SIG-M5 (cell line): Measurements from ENCODE around the gene SLC22A31.
"Not testable (repeated sequence)": the region's sequence is repeated elsewhere in the genome, so short reads cannot be mapped to it uniquely, and the experiment has no call there.

Experiments
- DNase-seq: peaks from one replicate; lab custom pipeline; 2025; lab: John Stamatoyannopoulos, UW

The SLC22A31 gene

DNA sequence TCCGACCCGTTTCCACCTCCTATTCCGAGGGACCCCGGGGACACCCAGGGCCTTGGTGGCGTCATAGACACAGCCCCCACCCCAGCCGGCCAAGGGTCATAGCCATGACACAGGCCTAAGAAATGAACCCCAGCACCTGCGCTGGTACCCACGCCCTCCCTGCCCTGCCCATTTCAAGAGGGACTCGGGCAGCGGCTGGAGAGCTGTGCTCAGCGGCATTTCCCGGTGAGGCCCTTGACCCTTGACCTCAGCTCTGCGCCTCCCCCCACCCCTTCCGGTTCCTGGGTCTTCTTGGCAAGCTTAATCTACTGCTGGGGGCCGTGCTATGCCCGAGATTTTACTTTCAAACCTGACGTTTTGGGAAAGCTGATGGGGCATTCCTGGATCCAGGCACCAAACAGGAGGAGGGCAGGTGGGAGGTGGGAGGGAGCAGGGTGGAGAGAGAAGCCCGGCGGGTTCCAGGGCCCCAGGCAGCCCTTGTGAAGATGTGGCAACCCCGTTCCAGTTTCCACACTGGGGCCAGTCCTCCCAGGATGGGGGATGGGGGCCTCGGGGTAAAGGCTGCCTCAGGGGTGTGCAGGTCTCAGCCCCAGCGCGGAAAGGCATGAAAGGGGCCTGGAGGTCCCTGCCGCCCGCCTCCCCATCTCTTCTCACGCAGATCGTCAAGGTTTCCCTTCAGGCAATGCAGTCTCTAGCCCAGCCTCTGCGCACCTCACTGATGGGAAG is at the start of gene SLC22A31:
TSS of gene SLC22A31 (minus strand) at position 414 of the 726 bp plus-strand sequence. CDS start at position 378, 36 bp downstream.
- no peak for DNase-seq

DNA sequence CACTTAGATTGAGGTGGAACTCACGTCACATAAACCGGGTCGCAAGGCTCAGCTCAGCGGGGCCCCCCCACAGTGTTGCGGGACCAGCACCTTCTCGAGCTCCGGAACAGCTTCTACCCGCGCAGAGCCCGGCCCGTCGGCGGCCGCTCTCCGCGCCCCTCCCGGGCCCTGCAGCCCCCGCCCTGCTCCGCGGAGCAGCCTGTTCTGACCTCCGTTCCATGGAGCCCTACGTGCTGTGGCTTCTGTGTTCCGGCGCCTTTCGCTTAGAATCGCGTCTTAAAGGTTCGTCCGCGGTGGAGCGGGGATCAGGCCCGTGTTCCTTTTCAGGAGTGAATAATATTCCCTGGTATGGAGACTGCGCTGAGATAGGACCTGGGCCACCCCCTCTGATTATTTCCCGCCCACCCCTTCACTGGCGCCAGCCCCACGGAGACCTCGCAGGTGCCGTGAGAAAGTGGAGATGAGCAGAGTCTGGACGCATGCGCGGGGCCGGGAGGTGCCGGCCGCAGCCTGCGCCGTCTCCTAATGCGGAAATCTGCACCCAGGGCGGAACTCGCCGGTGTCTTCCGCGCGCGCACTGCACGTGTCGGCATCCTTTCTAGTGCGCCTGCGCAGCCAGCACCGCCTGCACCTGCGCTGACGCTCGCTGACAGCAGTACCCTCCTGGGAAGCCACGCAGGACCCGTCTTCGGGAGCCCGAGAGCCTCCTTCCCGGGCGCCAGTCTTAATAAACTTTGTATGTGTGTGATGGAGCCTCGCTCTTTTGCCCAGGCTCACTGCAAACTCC is 48.1 kb upstream of the SLC22A31 start:
- DNase-seq, result no peak

DNA sequence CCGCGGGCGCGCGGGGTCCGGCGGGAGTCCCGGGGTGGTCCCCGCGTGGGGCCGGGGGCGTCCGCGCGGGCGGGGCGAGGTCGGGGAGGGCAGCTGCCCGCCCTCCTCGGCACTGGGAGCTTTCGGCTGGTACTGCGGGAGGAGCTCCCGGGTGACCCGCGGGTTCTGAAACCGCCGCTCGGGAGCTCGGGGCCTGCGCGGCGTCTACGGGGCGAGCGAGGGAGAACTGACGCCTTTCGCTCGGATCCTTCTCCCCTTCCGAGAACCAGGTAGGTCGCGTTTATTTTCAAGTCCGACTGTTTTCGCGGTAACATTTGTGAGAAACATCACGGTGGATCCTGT is 47.4 kb upstream of the SLC22A31 start:
- DNase-seq, result not testable (repeated sequence)

DNA sequence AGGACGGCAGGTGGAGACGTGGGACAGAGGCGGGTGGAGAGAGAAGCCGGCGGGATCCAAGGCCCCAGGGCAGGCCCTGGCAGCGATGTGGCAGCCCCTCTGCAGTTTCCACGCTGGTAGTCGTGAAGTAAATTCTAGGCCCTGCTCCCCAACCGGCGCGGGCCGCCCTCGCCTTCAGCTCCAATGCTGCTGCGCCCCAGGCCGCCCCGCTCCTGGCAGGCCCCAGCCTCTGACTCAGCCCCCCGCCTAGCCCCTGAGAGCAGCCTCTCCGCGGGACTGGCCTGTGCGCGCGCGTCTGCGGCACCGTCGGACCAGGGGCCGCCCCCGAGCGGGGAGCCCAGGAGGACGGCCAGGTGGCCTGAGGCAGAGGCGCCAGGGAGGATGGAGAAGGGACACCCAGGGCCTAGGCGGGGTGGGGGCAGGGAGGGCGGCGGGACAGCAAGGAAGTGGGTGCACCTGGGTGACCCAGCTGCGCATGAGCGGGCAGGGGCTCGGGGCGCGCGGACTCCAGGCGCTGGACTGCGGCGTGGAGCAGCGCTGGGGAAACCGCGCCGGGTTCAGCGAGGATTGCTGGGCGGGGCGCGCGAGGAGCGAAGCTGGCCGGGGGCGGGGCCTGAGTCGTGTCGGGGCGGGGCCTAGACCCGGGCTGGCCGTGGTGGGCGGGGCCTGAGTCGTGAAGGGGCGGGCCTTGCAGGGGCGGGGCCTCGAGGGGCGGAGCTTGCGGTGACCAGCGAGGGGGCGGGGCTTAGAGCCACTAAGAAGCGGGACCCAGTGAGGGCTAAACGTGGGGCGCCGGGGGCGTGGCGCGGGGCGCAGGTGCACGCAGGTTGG is 46.8 kb upstream of the SLC22A31 start:
- no peak for DNase-seq

DNA sequence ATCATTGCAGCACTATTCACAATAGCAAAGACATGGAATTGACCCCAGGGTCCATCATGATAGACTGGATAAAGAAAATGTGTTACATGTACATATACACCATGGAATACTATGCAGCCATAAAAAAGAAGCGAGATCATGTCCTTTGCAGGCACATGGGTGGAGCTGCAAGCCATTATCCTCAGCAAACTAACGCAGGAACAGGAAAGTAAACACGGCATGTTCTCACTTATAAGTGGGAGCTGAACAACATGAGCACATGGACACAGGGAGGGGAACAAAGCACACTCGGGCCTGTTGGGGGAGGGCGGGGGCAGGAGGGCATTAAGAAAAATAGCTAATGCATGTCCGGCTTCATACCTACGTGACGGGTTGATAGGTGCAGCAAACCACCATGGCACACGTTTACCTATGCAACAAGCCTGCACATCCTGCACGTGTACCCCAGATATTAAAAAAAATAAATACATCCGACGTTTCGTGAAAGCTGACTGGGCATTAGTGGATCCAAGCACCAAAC is 46.1 kb upstream of the SLC22A31 start:
- no peak for DNase-seq

DNA sequence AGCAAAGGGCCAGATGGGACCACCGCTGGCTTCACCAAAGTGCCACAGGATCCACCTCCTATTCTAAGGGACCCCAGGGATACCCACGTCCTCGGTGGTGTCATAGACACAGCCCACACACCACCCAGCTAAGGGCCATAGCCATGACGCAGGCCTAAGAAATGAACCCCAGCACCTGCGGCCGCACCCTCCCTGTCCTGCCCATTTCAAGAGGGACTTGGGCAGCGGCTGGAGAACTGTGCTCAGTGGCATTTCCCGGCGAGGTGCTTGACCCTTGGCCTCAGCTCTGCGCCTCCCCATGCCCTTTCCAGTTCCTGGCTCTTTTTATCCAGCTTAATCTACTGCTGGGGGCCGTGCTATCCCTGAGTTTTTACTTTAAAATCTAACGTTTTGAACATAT is 44.4 kb upstream of the SLC22A31 start:
- no peak for DNase-seq

DNA sequence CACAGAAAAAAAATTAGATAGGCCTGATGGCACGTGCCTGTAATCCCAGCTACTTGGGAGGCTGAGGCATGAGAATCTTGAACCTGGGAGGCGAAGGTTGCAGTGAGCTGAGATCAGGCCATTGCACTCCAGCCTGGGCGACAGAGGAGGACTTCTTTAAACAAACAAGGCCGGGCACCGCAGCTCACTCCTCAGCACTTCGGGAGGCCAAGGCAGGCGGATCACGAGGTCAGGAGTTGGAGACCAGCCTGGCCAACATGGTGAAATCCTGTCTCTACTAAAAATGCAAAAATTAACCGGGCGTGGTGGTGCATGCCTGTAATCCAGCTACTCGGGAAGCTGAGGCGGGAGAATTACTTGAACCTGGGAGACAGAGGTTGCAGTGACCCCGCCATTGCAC is 43.9 kb upstream of the SLC22A31 start:
- not testable (repeated sequence) for DNase-seq

DNA sequence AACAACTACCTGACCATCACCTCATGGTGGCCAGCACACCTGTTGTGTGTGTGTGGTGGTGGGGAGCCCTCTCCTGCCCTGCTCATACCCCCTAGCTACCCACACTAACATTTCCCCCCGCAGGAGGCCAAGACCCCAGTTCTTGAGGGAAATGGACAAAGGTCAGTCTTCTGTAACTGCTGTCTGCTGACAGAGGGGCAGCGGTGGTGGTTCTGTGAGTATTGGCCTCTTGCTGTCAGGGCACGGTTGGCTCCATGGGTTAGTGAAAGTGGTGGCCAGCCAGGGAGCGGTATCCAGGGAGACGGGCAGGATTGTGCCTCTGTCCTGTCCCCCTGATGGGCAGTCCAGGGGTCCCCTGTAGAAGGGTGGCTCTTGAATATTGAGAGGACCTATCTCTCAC is 43.3 kb upstream of the SLC22A31 start:
- no peak for DNase-seq

DNA sequence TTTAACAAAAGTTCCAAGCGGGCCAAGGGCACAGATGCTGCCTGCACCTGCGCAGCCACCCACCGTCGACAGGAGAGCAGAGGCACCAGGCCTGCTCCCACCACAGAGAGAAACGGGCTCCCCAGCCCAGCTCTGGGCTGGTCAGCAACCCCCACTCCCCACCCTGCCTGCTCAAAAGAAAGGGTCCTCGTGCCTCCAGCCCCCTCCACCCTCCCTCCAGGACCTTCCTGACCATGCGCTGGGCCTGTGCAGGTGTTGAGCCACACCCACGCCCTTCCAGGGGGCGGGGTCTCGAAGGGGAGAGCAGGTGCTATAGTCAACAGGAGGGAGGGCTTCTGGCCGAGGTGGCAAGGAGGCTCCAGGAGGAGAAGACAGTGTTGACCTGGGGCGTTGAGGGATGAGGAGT is 42.5 kb upstream of the SLC22A31 start:
- no peak for DNase-seq

DNA sequence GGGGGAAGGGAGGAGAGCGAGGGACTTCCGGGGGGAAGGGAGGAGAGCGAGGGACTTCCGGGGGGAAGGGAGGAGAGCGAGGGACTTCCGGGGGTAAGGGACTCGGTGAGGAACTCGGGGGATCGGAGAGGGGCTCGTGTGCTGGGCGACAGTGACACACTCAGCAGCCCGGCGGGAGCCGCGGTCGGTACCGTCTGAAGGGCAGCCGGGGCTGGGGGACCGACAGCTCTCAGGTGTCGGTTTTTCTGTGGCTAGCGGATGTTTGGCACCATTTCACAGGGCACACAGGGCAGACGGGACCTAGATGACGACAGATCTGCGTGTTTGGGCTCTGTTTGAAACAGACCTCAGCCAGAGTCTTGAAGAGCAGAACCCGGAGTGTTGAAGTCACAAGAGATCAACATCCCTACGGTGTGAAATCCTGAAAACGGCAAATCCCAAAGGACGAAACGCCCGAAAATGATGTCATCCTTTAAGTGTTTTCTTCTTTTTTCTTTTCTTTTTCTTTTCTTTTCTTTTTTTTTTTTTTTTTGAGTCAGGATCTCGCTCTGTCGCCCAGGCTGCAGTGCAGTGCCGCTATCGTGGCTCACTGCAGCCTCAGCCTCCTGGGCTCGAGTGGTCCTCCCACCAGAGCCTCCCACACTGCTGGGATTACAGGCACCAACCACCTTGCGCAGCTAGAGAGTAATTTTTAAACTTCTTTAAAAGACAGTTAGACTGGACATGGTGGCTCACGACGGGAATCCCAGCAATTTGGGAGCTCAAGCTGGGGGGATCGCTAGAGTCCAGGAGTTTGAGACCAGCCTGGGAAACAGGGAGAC is 41.1 kb upstream of the SLC22A31 start:
- DNase-seq, result no peak

DNA sequence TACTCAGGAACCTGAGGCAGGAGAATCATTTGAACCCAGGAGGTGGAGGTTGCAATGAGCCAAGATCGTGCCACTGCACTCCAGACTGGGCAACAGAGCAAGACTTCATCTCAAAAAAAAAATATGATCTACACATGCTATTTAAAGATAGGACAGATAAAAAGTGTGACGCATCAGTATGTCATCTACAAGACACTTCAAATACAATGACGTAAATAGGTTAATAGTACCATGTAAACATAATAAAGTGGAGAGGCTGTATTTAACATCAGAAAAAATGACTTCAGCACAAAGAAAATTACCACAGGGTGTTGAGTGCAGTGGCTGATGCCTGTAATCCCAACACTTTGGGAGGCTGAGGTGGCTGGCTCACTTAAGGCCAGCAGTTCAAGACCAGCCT is 37.4 kb upstream of the SLC22A31 start:
- no peak for DNase-seq

DNA sequence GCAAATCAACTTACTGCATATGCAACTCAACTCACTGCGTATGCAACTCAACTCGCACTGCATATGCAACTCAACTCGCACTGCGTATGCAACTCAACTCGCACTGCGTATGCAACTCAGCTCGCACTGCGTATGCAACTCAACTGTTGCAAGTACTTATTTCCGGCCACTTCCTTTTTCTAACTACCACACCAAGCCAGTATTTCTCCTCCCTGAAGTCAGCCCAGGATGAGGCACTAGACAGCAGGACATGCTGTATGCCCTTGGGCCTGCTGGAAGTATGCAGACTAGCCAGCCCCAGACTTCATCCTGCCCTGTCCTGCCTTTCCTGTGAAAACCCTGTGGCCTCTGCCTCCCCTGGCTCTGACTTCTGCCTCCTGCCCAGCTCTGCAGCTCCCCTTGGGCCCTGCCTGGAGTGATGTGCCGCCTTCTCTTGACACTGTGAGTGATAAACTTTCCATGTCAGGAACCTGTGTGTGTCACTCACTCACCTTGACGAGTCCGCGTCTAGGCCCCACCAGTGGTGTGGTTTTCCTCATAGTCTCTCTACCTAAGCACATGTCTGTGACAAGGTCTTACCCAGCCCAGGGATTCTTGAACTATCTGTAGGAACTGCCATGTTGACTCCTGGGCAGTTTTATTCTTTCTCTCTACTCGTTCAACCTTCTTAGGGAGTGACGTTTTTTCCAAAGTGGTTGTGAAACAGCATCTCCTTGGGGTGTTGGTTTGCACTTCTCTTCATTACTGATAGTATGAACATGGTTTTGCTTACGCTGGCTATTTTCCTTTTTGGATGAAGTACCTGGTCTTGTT is 33.5 kb upstream of the SLC22A31 start:
- no peak for DNase-seq

DNA sequence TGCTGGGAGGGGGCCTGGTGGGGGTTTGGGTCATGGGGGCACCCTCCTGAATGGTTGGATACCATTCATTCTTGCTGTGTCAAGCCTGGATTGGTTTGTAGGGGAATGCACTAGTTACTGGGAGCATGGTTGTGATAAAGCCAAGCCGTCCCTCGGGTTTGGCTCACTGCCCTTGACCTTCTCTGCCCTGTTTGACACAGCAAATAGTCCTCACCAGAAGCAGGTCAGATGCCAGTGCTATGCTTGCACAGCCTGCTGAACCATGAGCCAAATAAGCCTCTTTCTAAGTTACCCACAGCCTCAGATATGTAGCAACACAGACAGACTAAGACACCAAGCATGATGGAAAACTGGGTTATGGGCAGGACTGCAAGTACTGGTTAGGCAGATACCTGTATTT is 31.8 kb upstream of the SLC22A31 start:
- DNase-seq, result no peak

DNA sequence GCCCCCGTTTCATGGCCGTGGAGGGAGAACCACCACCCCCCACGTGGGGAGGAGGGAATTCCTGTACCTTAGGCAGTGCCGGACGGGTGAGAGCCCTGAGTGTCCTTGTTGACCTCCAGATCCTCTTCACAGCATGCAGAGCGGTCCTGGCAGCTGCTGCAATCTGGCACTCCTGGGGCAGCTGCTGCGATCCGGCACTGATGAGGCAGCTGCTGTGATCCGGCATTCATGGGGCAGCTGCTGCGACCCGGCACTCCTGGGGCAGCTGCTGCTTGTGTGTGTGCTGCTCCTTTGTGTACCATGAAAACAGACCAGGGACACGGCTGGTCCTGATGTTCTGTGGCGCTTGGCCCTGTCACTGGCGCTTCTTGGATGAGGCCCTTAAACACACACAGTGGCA is 29.9 kb upstream of the SLC22A31 start:
- DNase-seq, result no peak

DNA sequence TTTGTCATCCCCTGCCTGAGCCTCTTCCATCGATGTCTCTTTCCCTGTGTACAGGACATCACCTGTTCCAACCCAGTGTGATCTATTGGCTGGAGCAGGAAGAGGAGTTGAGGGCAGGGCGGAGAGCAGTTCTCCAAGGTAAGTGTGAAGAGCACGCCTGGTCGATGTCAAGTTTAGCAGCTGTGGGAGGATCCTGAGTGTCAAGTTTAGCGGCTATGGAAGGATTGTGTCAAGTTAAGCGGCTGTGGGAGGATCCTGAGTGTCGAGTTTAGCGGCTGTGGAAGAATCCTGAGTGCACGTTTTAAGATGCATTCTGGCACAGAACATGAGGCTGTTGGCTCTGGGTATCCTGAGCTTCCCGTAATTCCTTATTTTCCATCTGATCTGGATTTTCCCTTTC is 24.3 kb upstream of the SLC22A31 start:
- no peak for DNase-seq

DNA sequence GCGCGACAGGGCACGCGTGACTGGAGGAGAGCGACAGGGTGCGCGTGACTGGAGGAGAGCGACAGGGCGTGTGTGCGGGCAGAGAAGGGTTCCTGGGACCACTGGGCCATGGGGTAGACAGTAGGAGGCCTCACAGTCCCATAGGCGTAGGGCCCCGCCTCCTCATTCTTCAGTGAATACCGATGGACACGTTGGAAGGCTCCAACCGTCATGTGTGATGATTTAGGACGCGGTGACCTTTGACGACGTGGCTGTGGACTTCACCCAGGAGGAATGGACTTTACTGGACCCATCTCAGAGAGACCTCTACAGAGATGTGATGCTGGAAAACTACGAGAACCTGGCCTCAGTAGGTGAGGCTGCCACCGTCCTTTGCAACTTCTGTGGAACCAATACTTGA is 22.6 kb upstream of the SLC22A31 start:
- no peak for DNase-seq

DNA sequence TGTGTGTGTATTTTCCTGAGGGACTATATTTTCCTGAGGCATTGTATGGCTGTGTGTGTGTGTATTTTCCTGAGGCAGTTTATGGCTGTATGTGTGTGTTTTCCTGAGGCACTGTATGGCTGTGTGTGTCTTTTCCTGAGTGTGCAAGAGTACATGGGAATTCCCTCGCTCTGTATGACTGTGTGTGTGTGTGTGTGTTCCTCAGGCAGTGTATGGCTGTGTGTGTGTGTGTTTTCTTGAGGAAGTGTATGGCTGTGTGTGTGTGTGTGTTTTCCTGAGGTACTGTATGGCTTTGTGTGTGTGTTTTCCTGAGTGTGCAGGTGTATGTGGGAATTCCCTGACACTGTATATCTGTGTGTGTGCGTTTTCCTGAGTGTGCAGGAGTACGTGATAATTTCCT is 21.3 kb upstream of the SLC22A31 start:
- DNase-seq, result no peak

DNA sequence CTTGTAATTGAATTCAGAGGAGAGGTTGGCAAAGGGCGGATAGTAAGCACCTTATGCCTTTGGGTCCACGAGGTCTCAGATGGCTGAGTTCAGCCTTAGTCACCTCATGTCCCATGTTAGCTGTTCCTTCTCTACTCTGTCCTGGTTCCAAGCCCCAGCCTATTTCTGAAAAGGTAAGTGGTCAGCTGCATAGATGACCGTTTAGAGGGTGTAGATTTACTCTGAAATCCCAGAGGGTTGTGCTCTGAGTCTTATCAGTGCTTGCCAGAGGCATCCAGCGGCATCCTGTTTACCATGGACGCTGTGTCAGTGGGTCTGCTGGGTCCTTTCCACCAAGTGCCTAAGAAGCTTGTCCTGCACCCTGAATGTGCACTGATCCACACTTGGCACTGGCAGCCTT is 19.0 kb upstream of the SLC22A31 start:
- DNase-seq, result no peak

DNA sequence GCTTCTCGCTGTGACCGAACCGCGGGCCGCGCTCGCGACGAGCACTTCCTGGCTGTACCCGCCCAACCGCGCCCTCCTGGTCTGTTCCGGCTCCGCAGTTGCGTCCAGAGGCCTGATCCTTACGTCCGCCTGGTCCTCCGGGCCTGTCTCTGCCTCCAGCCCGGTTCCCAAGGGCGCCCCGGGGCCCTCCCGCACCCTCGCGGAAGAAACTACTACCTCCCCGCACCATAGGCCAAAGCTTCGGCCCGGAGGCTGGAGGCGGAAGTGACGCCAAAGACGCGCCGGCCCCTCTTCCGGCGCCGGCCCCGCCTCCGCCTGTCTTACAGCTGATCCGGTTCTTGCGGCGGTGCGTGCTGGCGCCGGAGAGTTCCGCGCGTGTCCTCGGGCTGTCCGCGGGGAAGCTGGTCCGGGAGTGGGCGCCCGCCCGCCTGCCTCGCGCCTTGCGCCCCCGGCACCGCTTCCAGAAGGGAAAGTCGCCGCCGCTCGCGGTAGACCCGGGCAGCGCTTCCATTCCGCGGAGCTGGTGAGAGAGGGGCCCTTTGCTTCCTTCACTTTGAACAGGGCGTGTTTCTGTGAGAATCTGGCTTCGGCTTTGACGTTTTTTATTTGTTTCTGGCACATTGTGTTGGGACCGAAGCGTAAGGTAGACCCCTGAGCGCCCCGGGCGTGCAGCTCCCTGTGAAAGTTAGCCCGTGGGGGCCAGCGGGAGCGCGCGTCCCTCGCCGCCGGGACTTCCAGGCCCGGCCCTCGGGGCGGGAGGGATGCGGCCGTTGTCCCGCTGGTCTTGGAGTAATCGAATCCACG is 17.3 kb upstream of the SLC22A31 start, which contains the start of gene ZNF778:
TSS of gene ZNF778 (plus strand) at position 316 of the 804 bp plus-strand sequence. CDS start 3,425 bp downstream, outside the sequence.
- DNase-seq, result no peak

DNA sequence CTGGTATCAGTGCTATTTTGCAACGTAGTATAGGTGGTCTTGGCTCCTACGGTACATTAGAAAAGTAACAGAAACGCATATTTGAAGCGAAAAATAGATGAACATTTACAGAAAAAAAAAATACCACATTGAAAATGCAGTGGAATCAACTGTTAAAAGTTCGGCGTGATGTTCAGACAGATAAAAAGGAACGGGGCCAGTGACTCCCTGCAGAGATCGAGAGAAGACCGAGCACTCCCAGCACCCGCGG is 16.7 kb upstream of the SLC22A31 start:
- DNase-seq, result no peak
